ENCODE data around the gene RIF1. TPM values are rescaled to one million over a fixed set of nuclear protein-coding genes. Genes with fewer than 3 reads are reported as not detected.

The RIF1 gene
- total and polyA plus RNA-seq, 9 of the 15 experiments (the other 6 are each of a cell fraction or from before 2014, with no cell fraction given), result 11.0 to 109 (median 44.2) TPM

GRCh38 chr2:151409601-151410484 is at the start of gene RIF1 (continued):
- TF ChIP-seq, protein P1, sequence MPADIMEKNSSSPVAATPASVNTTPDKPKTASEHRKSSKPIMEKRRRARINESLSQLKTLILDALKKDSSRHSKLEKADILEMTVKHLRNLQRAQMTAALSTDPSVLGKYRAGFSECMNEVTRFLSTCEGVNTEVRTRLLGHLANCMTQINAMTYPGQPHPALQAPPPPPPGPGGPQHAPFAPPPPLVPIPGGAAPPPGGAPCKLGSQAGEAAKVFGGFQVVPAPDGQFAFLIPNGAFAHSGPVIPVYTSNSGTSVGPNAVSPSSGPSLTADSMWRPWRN (IDR thresholded peaks at IDR 0.05; ENCODE audit: low read depth), result no peak; the same call in 1 of the 2 replicates
- TF ChIP-seq ZC3H8 (IDR thresholded peaks at IDR 0.05) (no peak), ZNF75A (CRISPR knock-in tag; IDR thresholded peaks at IDR 0.05) (no peak), NCOA6 (IDR thresholded peaks at IDR 0.05) (no peak), CHD2 (IDR thresholded peaks at IDR 0.05; ENCODE audit: low read depth, low read length) (peak; percentile 48; the same call in 1 of the 2 replicates), CSDE1 (IDR thresholded peaks at IDR 0.05) (no peak), ZNF589 (CRISPR knock-in tag; IDR thresholded peaks at IDR 0.05; ENCODE audit: low read depth) (no peak), POLR3A (IDR thresholded peaks at IDR 0.05; ENCODE audit: borderline replicate concordance, extremely low read depth, insufficient read depth, insufficient read length) (no peak), ZBTB17 (CRISPR knock-in tag; IDR thresholded peaks at IDR 0.05) (peak; percentile 100), NFATC3 (IDR thresholded peaks at IDR 0.05) (no peak), BCOR (IDR thresholded peaks at IDR 0.05) (no peak), ZKSCAN1 (IDR thresholded peaks at IDR 0.05; ENCODE audit: low read depth, low read length) (peak; percentile 96), SRSF3 (IDR thresholded peaks at IDR 0.05; ENCODE audit: insufficient read depth, low read length) (no peak; the same call in 1 of the 2 replicates), CEBPB (tag; IDR thresholded peaks at IDR 0.05) (no peak), FOXJ2 (tag; IDR thresholded peaks at IDR 0.05) (peak; percentile 68; the same call in 1 of the 2 replicates), NR4A1 (CRISPR knock-in tag; IDR thresholded peaks at IDR 0.05) (no peak), NR4A1 (tag; IDR thresholded peaks at IDR 0.05) (no peak), ATF7 (IDR thresholded peaks at IDR 0.05) (peak; percentile 79), HCFC1 (IDR thresholded peaks at IDR 0.05; ENCODE audit: low read depth, low read length) (peak; percentile 83), FOXK2 (conservative IDR thresholded peaks at IDR 0.05 in 1 of 2, IDR thresholded peaks at IDR 0.05 in 1 of 2; ENCODE audit: low read depth in 2 of 2) (peak; percentile 96 to 98), POLR2AphosphoS2 (IDR thresholded peaks at IDR 0.05; ENCODE audit: low read length) (peak; percentile 40; the same call in 1 of the 2 replicates), ZNF165 (CRISPR knock-in tag; IDR thresholded peaks at IDR 0.05; ENCODE audit: borderline replicate concordance) (no peak), ZKSCAN8 (CRISPR knock-in tag; IDR thresholded peaks at IDR 0.05) (no peak), GABPA (tag; conservative IDR thresholded peaks at IDR 0.05; ENCODE audit: low read depth) (peak; percentile 74), DPF2 (IDR thresholded peaks at IDR 0.05) (peak; percentile 93)
- TF ChIP-seq, protein P2, sequence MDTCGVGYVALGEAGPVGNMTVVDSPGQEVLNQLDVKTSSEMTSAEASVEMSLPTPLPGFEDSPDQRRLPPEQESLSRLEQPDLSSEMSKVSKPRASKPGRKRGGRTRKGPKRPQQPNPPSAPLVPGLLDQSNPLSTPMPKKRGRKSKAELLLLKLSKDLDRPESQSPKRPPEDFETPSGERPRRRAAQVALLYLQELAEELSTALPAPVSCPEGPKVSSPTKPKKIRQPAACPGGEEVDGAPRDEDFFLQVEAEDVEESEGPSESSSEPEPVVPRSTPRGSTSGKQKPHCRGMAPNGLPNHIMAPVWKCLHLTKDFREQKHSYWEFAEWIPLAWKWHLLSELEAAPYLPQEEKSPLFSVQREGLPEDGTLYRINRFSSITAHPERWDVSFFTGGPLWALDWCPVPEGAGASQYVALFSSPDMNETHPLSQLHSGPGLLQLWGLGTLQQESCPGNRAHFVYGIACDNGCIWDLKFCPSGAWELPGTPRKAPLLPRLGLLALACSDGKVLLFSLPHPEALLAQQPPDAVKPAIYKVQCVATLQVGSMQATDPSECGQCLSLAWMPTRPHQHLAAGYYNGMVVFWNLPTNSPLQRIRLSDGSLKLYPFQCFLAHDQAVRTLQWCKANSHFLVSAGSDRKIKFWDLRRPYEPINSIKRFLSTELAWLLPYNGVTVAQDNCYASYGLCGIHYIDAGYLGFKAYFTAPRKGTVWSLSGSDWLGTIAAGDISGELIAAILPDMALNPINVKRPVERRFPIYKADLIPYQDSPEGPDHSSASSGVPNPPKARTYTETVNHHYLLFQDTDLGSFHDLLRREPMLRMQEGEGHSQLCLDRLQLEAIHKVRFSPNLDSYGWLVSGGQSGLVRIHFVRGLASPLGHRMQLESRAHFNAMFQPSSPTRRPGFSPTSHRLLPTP (IDR thresholded peaks at IDR 0.05; ENCODE audit: borderline replicate concordance, extremely low read depth, insufficient read length), result no peak
- TF ChIP-seq, protein P3, sequence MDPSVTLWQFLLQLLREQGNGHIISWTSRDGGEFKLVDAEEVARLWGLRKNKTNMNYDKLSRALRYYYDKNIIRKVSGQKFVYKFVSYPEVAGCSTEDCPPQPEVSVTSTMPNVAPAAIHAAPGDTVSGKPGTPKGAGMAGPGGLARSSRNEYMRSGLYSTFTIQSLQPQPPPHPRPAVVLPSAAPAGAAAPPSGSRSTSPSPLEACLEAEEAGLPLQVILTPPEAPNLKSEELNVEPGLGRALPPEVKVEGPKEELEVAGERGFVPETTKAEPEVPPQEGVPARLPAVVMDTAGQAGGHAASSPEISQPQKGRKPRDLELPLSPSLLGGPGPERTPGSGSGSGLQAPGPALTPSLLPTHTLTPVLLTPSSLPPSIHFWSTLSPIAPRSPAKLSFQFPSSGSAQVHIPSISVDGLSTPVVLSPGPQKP (CRISPR knock-in tag; IDR thresholded peaks at IDR 0.05), result no peak

Data from K562 (cell line).